Heart left ventricle (tissue), 13 donors: ENCODE data around the gene CCDC196.

Source experiments
- POLR2A ChIP-seq, 2 donors: fragments of 450-650 bp; IDR thresholded peaks; one replicate each; pipeline ENCODE4 v1.6.1; 2017; ENCODE audit warnings: antibody characterized with exemption in 2 of 2, mild to moderate bottlenecking in 2 of 2, moderate library complexity in 2 of 2
- TF ChIP-seq, protein P1 (sequence below), 12 donors: fragments of 200-600 bp; sonication (generic) in 4 of 12; IDR thresholded peaks; one replicate each; pipeline versions ENCODE4 v1.5.0 to v1.8.0; 2018 to 2022; ENCODE audit warnings: antibody characterized with exemption in 12 of 12, mild to moderate bottlenecking in 5 of 12
- donor health status: ischemic (EF 13 %, LVEDD 7.1; RV severe dilation, severe dysfunction).
- donor health status: DM: no; HTN: yes; CAD: no.
- donor health status: DM: no; HTN: no; CAD: no.
- donor health status: ischemic (EF 25% LVEDD 6.9; RV normal size, moderate dysfunction).
- donor health status: ischemic (EF 25% LVEDD 5.7; RV mildly dilated, moderate dysfunction).
- donor health status: ischemic (EF 35%, LVEDD 5.7; RV mildly dilated, moderate dysfunction).
- donor health status: nonischemic (EF 11% LVEDD 7.7; RV severe dilation, severe dysfunction).
- donor health status: DM: yes; HTN: yes; CAD: no.
- donor health status: PGD.
- donor health status: ischemic (EF 29% LVEDD 5.4; RV normal size, mild dysfunction).
- donor health status: nonischemic (EF 23%, LVEDD 6.1; RV moderate dilation, normal function).

DNA sequence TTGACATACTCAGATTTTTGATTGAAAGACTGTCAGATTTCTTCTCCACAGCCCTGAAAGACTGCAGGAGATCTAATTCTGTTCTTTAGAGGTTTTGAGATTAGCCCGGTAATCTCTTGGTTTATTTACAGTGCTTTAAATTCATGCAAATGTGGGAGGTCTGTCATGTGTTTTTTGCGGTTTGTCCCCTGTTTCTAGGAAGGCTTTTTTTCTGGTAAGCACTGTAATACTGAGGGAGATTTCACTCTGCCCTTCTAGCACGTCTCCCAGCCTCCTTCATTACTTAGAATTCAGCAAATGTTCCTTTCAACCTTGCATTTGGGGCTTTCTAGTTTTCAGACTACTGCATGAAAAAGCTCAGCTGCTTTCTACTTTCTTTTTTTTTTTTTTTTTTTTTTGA, 52.9 kb downstream of the CCDC196 start:
- TF ChIP-seq, protein P1, sequence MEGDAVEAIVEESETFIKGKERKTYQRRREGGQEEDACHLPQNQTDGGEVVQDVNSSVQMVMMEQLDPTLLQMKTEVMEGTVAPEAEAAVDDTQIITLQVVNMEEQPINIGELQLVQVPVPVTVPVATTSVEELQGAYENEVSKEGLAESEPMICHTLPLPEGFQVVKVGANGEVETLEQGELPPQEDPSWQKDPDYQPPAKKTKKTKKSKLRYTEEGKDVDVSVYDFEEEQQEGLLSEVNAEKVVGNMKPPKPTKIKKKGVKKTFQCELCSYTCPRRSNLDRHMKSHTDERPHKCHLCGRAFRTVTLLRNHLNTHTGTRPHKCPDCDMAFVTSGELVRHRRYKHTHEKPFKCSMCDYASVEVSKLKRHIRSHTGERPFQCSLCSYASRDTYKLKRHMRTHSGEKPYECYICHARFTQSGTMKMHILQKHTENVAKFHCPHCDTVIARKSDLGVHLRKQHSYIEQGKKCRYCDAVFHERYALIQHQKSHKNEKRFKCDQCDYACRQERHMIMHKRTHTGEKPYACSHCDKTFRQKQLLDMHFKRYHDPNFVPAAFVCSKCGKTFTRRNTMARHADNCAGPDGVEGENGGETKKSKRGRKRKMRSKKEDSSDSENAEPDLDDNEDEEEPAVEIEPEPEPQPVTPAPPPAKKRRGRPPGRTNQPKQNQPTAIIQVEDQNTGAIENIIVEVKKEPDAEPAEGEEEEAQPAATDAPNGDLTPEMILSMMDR (IDR thresholded peaks at IDR 0.05) = no peak
- TF ChIP-seq POLR2A (IDR thresholded peaks at IDR 0.05) = no peak
